Ectodermal cell (in vitro differentiated cells): ENCODE data around the gene FBXO41.

Experiments
- H3K27ac ChIP-seq: 2 replicates; pipeline ENCODE4 v1.7.0; 2013; ENCODE audit warnings: mild to moderate bottlenecking, low read depth, low read length; ENCODE audit not compliant: insufficient read depth, poor library complexity, severe bottlenecking
- H3K27me3 ChIP-seq: 2 replicates; pipeline ENCODE4 v1.7.0; 2013; ENCODE audit warnings: mild to moderate bottlenecking, low read length; ENCODE audit not compliant: insufficient read depth, control insufficient read depth, poor library complexity, severe bottlenecking
- H3K36me3 ChIP-seq: one replicate; pipeline ENCODE4 v1.7.0; 2013; ENCODE audit warnings: low read length; ENCODE audit not compliant: control insufficient read depth, insufficient read depth
- H3K4me1 ChIP-seq: one replicate; pipeline ENCODE4 v1.7.0; 2013; ENCODE audit warnings: low read length; ENCODE audit not compliant: control insufficient read depth, insufficient read depth
- H3K4me3 ChIP-seq: 2 replicates; pipeline ENCODE4 v1.7.0; 2013; ENCODE audit warnings: low read depth, low read length, control low read depth; ENCODE audit not compliant: insufficient read depth
- H3K9me3 ChIP-seq: 2 replicates; pipeline ENCODE4 v1.7.0; 2013; ENCODE audit warnings: mild to moderate bottlenecking, low read length, moderate library complexity; ENCODE audit not compliant: control insufficient read depth
- WGBS, 2 experiments: methylation state at CpG; one replicate each; pipeline ENCODE4 v1.1.7; 2013; ENCODE audit warnings: missing lambda C conversion rate in 2 of 2; 5-methylcytosine and 5-hydroxymethylcytosine counted together

FBXO41 gene

GRCh38 chr2:73246850-73247249 is 37.4 kb downstream of the FBXO41 start:
- Histone ChIP-seq H3K4me1 (no peaks in the 10 kb centered on the region), H3K27ac (no peak overlapping the region), H3K36me3 (peaks cover 71% of the 10 kb centered on the region), H3K4me3 (no peak overlapping the region), H3K9me3 (no peaks in the 10 kb centered on the region), H3K27me3 (no peaks in the 10 kb centered on the region)
- WGBS, 2 experiments, result 92 to 94% methylated on average over 3 of the region's 3 CpGs

GRCh38 chr2:73244580-73244979 is 39.7 kb downstream of the FBXO41 start:
- H3K36me3 ChIP-seq, result peaks cover 71% of the 10 kb centered on the region
- no peaks in the 10 kb centered on the region for H3K27me3 ChIP-seq
- H3K4me1 ChIP-seq, result no peaks in the 10 kb centered on the region
- no peaks in the 10 kb centered on the region for H3K9me3 ChIP-seq
- H3K4me3 ChIP-seq, result no peak overlapping the region
- 94 to 95% methylated on average over 3 of the region's 3 CpGs for WGBS, 2 experiments
- no peak overlapping the region for H3K27ac ChIP-seq

DNA sequence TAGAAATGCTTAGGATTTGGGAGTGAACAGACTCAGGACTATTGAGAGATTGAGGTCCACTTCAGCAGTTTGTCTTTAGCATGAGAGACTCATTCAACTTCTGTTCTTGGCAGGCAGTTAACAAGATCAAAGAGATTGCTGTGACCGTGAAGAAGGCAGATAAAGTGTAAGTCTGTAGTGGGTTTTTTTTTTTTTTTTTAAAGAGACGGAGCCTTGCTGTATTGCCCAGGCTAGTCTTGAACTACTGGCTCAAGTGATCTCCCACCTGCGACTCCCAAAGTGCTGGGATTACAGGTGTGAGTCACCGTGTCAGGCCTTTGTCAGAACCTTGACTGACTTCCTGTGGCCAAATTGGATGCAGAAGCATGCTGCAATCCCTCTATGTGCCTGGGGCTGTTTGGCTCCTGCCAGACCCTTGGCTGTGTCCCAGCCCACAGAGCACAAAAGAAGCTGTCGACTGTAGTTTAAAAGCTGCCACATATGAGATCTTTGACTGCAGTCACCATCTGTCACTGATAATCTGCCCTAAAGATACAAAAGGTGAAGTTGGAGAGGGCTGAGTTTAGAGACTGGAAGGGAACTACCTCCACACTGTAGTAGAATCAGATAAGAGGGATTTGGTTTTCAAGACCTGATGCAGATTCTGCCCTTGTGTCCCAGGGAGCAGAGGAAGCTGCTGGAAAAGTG is 40.3 kb downstream of the FBXO41 start:
- H3K36me3 ChIP-seq, result peaks cover 67% of the 10 kb centered on the region
- no peaks in the 10 kb centered on the region for H3K27me3 ChIP-seq
- no peaks in the 10 kb centered on the region for H3K4me1 ChIP-seq
- no peaks in the 10 kb centered on the region for H3K9me3 ChIP-seq
- 90 to 91% methylated on average over 5 of the region's 5 CpGs for WGBS, 2 experiments
- H3K4me3 ChIP-seq, result no peak overlapping the region
- H3K27ac ChIP-seq, result no peak overlapping the region

DNA sequence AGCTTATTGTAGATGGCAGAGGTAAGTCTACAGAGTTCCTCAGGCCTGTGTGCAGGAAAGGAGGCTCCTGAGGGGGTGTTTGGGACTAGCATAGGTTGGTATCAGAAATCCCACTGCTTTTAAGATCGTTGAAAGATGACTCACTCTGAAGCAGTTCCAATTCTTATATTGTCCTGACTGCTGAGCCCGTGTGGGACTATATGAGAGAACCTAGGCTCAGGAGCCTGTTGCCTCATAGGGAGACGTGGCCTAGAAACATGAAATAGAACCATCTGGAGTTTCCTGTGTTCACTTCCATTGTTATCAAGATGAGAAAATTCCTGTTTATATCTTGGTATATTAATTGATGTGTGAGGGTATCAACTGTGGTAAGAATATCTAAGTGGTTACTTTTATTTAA is 44.5 kb downstream of the FBXO41 start:
- Histone ChIP-seq H3K4me3 (no peak overlapping the region), H3K27me3 (no peaks in the 10 kb centered on the region), H3K4me1 (peaks cover 4% of the 10 kb centered on the region), H3K27ac (no peak overlapping the region), H3K9me3 (no peaks in the 10 kb centered on the region), H3K36me3 (peaks cover 24% of the 10 kb centered on the region)
- WGBS, 2 experiments, result 95 to 97% methylated on average over 3 of the region's 3 CpGs

- no peaks in the 10 kb centered on the region for H3K9me3 ChIP-seq
- no peak overlapping the region for H3K4me3 ChIP-seq
- H3K36me3 ChIP-seq, result peaks cover 17% of the 10 kb centered on the region
- H3K27ac ChIP-seq, result no peak overlapping the region
- no peaks in the 10 kb centered on the region for H3K27me3 ChIP-seq
- peaks cover 4% of the 10 kb centered on the region for H3K4me1 ChIP-seq
- WGBS, 2 experiments, result 96 to 97% methylated on average over 1 of the region's 1 CpG
Measured at GRCh38 chr2:73238976-73239375, 45.3 kb downstream of the FBXO41 start.

DNA sequence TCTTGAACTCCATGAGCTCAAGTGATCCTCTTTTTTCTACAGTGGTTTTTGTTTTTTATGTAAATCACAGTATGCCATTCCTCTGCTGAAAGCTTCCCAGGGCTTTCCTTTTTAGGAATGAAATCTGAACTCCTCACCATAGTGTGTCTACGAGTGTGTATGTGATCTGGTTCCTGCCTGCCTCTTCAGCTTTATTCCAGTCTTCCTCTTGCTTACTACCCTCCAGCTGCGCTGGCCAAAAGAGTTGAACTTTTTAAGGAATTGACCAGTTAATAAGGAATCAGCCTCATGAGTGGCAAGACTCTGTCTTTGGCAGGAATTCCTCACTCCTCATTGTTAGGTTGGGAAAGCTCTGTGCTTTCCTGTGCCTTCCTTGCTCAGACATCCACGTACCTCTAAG is 46.1 kb downstream of the FBXO41 start:
- 48 to 63% methylated on average over 2 to 3 of the region's 3 CpGs for WGBS, 2 experiments
- Histone ChIP-seq H3K4me3 (no peak overlapping the region), H3K27me3 (no peaks in the 10 kb centered on the region), H3K27ac (no peak overlapping the region), H3K4me1 (peaks cover 4% of the 10 kb centered on the region), H3K36me3 (peaks cover 14% of the 10 kb centered on the region), H3K9me3 (no peaks in the 10 kb centered on the region)

GRCh38 chr2:73237168-73237567 is 47.1 kb downstream of the FBXO41 start:
- no peak overlapping the region for H3K4me3 ChIP-seq
- H3K36me3 ChIP-seq, result peaks cover 10% of the 10 kb centered on the region
- peaks cover 4% of the 10 kb centered on the region for H3K4me1 ChIP-seq
- no peaks in the 10 kb centered on the region for H3K27me3 ChIP-seq
- no peak overlapping the region for H3K27ac ChIP-seq
- H3K9me3 ChIP-seq, result no peaks in the 10 kb centered on the region
- 83 to 96% methylated on average over 1 of the region's 1 CpG for WGBS, 2 experiments

DNA sequence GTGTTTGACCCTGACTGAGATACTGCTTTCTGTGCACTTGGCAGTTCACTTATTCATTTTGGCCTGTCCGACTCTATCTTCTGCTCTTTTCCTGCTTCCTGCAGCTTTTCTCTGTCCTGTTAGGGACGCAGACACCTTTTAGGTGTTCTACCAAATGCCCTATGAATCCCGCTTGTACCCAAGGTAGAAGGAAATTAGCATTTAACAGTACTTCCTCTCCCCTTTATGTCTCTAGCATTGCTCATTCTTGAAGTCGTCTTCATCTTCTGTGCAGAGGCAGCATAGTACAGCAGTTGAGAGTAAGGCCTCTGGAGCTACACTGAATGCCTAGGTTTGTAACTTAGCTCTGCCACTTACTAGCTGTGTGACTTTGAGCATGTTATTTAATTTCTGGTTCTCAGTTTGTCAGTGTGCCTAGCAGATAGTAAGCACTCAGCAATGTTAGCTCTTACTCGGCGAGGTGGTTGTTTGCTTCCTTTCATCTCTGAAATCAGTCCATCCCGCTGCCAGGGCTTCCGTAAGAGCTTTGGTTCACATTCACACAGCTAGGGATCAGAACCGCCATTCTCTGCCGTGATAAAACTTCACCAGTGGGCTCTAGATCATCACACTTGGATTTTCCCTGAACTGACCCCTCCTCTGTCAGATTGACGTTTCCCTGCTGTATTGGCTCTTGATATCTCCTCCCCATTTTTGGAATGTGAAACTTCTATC is 48.8 kb downstream of the FBXO41 start:
- Histone ChIP-seq H3K27me3 (no peaks in the 10 kb centered on the region), H3K9me3 (no peaks in the 10 kb centered on the region), H3K27ac (no peak overlapping the region), H3K4me1 (peaks cover 4% of the 10 kb centered on the region), H3K36me3 (peaks cover 10% of the 10 kb centered on the region), H3K4me3 (peak overlapping the region; percentile 86)
- WGBS, 2 experiments, result 76 to 78% methylated on average over 11 of the region's 11 CpGs

DNA sequence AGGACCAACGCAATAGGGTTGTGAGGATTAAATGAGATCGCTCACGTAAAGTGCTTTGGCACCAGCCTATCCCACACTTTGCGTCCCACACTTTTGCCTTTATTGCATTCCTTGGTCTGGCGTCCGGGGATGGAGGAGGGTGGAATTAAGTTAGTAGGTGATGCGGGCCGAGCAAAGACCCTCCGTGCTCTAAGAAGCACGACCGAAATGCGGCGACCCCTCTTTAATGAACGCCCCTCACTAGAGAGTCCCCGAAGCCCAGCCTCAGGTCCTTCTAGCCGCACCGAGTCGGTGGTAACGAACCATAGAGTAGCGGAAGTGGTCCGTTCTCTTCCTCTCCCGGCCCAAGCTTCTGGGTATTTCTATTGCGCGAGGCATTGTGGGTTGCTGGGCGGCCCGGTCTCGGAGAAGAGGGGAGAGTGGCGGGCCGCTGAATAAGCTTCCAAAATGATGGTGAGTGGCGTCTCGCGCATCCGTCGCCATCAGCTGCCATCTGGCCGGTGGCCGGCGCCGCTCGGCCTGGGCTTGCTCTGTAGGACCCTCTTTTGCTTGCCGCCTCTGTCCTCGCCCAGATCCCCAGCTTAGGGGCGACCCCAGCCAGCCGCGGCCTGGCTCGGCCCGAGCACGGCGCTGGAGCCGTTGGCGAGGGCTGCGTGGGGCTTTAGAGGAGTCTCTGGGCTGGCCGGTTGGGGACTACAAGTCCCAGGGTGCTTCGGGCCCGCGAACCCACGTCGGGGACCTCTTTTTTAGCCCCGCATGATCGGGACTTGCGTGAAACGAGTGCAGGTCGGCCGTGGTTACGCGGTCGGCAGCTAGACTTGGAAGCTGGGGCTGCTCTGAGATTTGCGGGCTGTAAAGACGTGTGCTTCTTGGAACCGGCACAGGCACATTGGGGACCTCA is 50.1 kb downstream of the FBXO41 start, which contains the start of gene CCT7:
Gene CCT7 (plus strand): TSS at position 377 of the 901 bp plus-strand sequence. CDS start 71 bp downstream, at position 448.
- peaks cover 4% of the 10 kb centered on the region for H3K4me1 ChIP-seq
- 0% methylated on average over 69 of the region's 69 CpGs for WGBS, 2 experiments

More for the DNA sequence above, 50.1 kb downstream of the FBXO41 start, which contains the start of gene CCT7:
- H3K27ac ChIP-seq, result peak within 1 kb of the TSS; percentile 86
- no peaks in the 10 kb centered on the region for H3K9me3 ChIP-seq
- H3K4me3 ChIP-seq, result peak within 1 kb of the TSS; percentile 86
- no peaks in the 10 kb centered on the region for H3K36me3 ChIP-seq
- H3K27me3 ChIP-seq, result no peaks in the 10 kb centered on the region
